DMS153 (cell line): ENCODE measurements around the gene ROCK2.

Experiments
- DNase-seq: peaks from one replicate; lab custom pipeline; 2025; lab: John Stamatoyannopoulos, UW

Gene ROCK2

GRCh38 chr2:11367170-11367730 is 22.8 kb upstream of the ROCK2 start:
- DNase-seq, result no peak

- DNase-seq, result no peak
These were observed 21.9 kb upstream of the ROCK2 start for GRCh38 chr2:11366326-11366741.

GRCh38 chr2:11365096-11365879 is 20.9 kb upstream of the ROCK2 start:
- no peak for DNase-seq

GRCh38 chr2:11364565-11364887 is 20.1 kb upstream of the ROCK2 start:
- DNase-seq, result no peak

- DNase-seq, result no peak
These were observed 19.6 kb upstream of the ROCK2 start for GRCh38 chr2:11363868-11364564.

- no peak for DNase-seq
These were observed 15.4 kb upstream of the ROCK2 start for GRCh38 chr2:11359865-11360264.

DNA sequence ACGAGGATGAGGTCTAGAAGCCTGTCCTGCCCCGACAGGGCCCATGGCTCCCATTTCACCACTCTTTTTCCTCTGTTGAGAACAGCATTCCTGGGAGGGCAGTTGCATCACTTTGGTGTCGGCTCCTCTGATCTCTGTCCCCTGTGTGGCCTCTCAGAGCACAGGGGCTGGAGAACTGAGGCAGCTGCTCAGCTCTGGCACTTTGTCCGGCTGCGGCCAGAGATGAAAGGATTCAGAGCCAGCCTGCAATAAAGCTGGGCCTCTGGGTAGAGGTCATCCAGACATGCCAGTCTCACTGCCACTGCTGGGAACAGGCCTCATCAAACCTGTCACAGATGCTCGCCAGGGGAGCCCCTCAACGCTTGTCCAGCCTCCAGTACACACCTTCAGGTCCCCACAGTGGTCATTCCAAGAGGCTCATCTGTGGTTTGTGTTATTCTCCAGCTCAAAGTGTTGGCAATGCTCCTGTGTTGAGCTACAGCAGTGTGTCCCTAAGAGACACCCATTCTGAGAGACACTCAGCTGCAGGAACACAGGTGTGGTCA is 13.1 kb upstream of the ROCK2 start:
- no peak for DNase-seq

GRCh38 chr2:11356764-11357163 is 12.3 kb upstream of the ROCK2 start:
- DNase-seq, result no peak

DNA sequence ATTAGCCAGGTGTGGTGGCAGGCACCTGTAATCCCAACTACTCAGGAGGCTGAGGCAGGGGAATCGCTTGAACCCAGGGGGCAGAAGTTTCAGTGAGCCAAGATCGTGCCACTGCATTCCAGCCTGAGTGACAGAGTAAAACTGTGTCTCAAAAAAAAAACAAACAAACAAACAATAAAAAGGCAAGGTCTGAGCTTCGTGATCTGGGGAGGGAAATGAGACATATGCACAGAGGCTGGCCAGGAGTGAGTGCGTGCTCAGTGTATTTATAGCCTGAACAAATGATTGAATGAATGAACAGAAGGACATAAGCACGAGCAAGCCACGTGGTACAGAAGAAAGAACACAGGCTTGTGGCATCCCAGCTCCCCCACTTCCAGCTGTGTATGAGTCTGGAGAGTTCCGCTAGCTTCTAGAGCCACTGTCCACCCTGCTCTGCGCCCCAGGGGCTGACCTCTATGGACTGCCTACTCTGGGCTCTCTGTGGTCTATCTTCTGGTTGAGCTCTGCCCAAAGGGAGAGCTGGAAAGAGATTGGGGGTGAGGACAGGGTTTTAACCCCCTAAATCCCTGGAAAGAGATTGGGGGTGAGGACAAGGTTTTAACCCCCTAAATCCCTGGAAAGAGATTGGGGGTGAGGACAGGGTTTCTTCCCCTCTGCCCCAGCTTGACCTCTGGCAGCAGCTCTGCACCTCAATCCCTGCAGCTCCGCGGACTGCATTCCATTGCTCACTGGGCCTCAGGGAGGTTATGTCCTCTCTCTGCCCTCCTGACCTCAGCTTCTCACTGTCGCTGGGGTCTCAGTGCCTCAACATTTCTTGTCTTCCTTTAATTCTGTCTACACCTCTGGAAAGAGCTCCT is 11.0 kb upstream of the ROCK2 start:
- DNase-seq, result no peak

DNA sequence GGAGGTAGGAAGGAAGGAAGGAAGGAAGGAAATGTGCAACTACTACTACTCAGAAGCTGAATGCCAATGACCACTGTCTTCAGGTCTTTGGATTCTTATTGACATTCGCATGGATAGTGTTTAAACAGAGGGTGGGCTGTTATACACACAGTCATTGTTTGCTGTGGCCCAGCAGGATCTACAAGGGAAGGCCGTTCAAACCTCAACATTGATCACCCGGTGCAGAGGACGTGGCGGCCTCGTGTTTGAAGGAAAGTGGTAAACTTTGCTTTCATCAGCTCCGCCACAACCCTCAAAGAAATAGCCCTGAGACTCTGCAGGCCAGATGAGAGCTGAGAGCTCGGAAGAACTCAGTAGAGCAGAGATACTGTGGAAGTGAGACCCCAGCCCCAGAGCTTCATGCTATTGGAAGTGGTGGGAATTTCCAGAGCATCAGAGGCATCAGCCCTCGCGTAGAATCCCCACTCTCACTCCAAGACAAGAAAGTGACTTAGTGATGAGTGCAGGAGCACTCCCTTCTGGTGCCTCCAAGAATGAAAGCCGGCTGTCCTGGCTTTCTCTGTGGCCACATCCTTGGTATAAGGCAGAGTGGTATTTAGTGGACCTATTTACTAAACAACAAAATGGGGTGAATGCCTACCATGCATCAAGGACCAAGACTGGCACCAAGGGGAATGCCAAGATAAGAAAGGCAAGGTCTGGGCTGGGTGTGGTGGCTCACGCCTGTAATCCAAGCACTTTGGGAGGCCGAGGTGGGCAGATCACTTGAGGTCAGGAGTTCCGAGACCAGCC is 10.1 kb upstream of the ROCK2 start:
- DNase-seq, result no peak

DNA sequence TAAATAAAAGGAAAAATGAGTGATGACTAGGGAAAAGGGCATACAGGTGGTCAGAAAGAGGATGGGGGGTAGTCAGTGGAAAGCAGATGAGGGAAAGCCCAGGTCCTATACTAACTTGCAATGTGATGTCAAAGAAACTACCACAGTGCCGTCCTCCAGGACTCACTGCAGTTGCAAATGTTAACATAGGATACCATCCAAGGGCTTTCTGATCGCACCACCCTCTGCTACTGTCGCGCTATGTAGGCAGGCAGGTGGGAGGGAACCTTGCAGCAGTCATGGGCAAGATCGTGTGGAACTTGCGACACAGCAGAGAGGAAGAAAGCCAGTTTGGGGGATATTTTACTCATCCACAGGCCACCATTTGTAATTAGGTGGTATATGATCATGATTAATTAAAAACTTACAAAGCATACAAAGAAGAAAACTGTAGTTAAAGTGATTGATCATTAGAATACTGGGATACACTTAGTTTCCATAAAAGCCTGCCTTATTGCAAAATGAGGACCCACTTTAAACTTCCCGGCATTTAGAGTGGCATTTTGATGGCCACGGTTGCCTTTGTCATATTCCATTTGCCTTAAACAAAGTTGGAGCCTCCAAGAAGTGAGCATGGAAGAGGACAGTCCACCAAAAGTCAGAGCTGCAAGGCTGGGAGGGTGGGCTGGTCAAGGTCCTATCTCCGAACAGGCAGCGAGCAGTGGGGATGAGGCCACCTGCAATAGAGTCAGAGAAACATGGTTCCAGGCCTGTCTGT is 8.5 kb upstream of the ROCK2 start:
- DNase-seq, result no peak

DNA sequence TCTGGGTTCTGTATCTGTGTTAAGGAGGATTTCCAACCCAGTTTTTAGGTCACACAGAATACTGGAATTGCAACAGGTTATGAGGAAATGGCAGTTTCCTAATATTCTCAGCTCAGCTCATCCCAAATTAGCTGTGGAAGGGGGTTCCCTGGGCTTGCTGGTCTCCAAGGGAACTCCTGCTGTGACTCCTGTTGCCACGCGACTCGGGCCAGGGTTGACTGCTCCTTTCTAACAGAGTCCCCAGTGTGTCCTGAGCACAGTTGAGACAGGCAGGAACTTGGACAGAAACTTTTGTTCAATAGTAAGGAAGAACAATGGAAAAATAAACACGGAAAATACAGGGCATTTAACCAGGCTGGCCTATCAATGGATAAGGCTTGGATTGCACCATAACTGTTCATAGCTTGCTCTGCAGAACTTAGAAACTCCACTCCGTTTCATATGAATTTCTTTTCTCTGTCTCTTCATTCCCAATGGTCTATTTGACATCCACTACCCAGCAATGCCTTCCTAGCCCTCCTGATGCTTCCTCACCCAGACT is 3.8 kb upstream of the ROCK2 start:
- no peak for DNase-seq

- DNase-seq, result no peak
These were observed 3.0 kb upstream of the ROCK2 start for GRCh38 chr2:11347403-11347959.

- DNase-seq, result no peak
These were observed 1.6 kb upstream of the ROCK2 start for GRCh38 chr2:11346023-11346482.

DNA sequence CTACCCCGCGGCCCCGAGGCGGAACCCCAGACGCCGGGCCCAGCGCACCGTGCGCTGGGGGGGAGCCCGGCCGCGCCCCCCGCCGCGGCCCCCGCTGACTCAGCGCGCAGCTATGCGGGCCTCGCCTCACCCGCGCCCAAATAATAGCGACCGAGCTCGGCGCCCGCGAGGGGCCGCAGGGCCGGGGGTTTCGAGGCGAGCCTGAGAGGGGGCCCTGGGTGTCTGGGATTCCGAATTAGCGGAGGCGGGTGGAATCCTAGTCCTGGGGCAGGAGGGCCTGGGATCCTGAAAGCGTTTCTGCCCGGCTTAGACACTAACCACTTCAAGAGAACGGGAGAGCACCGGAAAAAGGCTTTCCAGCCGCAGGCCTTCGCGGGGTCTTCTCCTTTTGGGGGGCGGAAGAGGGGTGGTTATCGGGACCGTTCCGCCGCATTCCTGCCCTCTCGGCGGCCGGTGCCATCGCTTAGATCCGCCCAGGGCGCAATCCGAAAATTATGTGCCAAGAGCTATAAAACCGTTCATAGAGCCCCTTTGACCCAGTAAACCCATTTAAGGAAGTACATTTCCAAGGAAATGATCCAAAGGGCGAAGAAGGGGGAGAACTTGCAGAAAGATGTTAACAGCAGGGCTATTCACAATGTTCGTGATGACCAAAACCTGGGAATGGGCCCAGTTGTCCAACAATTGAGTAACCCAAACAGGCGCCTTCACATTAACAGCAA is 681 bp upstream of the ROCK2 start:
- DNase-seq, result peak; percentile 15

DNA sequence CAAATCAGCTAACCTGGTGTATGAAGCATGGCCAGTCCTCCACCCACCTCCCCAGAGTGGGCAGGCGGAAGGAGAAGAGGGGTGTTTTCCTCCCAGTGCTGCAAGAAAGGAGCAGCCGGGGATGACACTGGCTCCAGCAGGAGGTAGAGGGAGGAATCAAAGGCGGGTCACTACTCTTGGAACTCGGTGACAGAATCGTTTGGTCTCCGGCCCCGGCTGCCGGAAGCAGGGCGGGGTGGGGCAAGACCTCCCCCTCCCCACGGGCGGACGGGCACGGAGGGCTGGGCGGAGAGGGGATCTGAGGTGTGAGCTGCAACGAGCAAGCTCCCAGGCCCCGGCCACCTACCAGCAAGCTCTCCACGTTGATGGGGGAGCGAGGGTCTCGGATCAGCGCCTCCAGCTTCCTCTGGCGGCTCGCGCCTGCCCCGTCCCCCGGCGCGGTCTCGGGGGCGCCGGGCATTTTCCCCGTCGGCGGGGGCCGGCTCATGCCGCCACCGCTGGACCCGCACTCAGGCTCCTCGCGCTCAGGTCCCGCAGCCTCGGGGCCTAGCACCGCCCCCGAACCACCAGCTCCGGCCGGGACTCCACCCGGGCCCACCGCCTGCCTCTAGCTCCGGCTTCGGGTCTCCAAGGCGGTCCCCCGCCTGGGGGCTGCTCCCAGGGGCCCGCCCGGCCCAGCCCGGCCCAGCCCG is 640 bp downstream of the ROCK2 start:
- peak; percentile 16 for DNase-seq

DNA sequence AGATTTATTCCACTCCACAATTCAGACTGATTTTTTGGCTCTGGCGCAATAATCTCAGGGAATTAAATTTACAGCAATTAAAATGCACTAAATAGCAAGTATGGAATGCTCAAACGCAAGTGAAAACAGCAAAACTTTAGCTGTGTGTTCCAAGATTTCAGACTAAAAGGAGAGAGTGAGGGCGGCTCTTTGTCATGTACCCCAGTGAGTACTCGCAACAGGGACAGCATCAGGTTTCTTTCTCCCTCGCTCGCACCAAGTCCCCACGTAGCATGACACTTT is 1.1 kb downstream of the ROCK2 start:
- DNase-seq, result no peak

DNA sequence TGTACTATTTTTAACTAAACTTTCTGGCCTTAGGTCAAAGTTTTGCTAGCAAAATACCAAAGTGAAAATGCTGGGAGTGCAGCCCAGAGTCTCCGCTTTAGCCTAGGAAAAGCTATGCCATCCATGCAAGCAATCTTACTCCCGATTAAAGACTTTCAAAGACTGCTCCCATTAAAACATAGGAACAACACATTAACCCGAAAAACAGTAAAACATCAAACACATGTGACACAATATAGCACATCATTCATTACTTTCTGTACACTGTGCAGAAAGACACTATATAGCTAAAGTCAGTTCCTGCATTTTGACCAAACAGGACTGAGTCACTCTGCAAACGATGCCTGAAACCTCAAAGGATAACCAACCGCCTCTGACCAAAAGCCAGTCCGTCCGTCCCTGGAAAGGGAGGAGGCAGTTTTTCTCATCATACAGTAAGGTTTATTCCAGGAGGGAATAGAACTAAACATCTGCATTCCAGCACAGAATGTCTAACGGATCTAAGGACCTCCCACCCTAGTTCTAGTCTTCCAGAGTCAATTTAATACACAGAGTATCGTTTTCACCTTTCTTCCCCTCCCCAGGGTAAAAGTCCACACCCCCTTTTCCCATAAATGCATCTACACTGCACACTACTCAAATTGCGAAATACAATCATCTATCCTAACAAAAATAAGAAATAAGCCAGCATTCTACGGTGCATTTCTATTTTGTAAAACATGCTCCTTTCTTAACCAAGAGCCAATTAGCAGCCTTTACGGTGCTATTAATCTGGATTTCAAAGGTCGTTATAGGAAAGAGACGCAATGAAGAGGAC is 1.7 kb downstream of the ROCK2 start:
- DNase-seq, result no peak
